Mesenteric fat pad (tissue), 1 donor: Measurements from ENCODE around the gene NTN4. TPM values are rescaled to one million over a fixed set of nuclear protein-coding genes. Genes with fewer than 3 reads are reported as not detected.
"Not testable (repeated sequence)": the region's sequence is repeated elsewhere in the genome, so short reads cannot be mapped to it uniquely, and the experiment has no call there.

Experiments used
- DNase-seq: peaks from one replicate; pipeline ENCODE4 v3.0.0-alpha.2; 2020; ENCODE audit warnings: low spot score
- total RNA-seq: library from RNA; stranded (reverse); fragmentation: NEBNext Ultra II Directional; extraction: Animal tissue kit (Norgen Biotek cat#: 25700); gene quantifications from one replicate; pipeline ENCODE4 v1.2.1, GENCODE V29; 2021
- donor health status: DM: yes; HTN: yes; CAD: no.

Gene NTN4
- total RNA-seq, 1 donor from 2014 or later: 11.6 TPM

GRCh38 chr12:95756362-95756761 is 34.2 kb downstream of the NTN4 start:
- no peak for DNase-seq

- DNase-seq: no peak
Measured at GRCh38 chr12:95755261-95755865, 35.2 kb downstream of the NTN4 start.

- DNase-seq: not testable (repeated sequence)
Measured at GRCh38 chr12:95746062-95746461, 44.5 kb downstream of the NTN4 start.

- no peak for DNase-seq
Measured at GRCh38 chr12:95742586-95742985, 48.0 kb downstream of the NTN4 start.

GRCh38 chr12:95741635-95742034 is 48.9 kb downstream of the NTN4 start:
- DNase-seq: no peak

- DNase-seq: no peak
Measured at GRCh38 chr12:95740751-95741150, 49.8 kb downstream of the NTN4 start.

DNA sequence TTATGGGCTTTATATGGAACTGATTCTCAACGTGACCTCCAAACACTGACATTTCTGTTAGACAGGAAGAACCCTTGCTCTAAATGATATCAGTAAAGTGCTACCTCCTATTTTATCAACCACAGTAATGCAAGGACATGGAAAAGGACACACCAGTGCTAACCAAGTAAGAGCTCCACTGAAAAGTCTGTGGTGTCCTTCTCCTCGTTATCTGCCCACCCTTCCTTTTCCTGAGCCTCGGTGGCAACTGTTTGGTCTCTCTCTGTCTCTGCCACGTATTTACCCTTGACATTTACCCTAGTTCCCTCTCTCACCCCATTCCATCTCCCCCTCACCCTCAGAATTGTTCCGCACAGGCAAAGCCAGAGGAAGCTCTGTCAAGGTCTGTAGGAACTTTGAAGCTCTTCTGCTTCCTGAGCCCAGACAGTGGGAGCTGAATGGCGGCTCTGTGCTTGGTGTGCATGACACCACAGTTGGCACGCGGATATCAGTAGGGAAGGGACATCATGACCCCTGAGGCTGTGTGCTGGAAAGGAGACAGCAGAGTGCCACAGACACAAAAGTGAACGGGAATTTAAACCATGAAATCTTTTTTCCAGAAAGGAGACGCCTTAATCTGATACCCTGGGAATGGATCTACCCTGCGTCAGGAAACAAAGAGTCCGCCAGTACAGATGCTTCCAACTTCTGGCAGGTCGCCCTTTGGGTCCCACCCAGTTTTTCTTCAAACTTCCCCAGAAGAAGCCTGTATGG is 50.8 kb downstream of the NTN4 start:
- no peak for DNase-seq

GRCh38 chr12:95738024-95738611 is 52.4 kb downstream of the NTN4 start:
- no peak for DNase-seq

- DNase-seq: no peak
Measured at GRCh38 chr12:95736631-95737030, 53.9 kb downstream of the NTN4 start.

- DNase-seq: not testable (repeated sequence)
Measured at GRCh38 chr12:95735728-95736127, 54.8 kb downstream of the NTN4 start.

DNA sequence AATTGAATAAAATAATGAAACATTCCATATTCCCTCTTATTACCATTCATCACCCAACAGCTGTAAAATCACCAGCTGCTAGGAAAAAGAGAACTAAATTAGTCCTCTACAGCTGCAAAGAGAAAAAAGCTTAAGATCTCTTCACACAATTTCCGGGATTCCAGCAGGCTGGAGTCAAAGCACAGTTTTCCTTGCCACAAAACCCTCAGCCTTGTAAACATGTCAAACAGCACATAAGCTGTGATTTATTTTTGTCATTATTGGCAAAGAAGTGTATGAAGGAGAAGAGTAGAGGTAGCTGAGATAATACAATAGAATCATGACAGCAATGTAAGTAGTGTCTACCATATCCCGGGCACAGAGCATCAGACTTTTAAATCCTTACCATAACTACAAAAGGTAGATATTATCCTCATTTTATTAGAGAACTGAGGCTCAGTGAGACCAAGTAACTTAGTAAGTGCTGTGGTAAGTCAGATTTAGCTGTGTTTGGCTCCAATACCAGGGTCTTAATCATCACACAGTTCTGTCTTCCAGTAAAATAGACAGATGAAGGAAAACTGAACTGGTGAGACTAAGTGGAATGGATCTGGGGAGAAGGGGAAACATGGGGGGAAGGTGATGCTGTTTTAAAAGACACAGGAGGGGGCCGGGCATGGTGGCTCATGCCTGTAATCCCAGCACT is 57.3 kb downstream of the NTN4 start:
- DNase-seq: no peak

DNA sequence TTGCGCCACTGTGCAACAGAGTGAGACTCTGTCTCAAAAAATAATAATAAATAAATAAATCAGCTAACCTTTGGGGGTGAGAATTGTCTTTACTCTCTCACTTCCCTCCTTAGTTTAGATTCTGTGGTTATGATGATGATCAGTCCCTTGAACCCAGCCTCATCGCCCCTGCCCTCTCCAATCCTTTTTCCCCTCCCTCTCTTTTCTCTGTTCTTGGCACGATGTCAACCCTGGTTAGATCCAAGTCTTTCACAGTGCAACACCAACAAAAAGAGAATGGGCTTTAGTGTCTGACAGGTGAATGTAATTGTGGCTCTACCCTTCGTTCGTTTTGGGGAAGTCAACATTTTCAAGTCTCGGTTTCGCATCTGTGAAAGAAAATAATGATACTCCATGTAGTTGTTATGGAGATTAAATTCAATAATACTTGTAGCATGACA is 59.0 kb downstream of the NTN4 start:
- DNase-seq: no peak

DNA sequence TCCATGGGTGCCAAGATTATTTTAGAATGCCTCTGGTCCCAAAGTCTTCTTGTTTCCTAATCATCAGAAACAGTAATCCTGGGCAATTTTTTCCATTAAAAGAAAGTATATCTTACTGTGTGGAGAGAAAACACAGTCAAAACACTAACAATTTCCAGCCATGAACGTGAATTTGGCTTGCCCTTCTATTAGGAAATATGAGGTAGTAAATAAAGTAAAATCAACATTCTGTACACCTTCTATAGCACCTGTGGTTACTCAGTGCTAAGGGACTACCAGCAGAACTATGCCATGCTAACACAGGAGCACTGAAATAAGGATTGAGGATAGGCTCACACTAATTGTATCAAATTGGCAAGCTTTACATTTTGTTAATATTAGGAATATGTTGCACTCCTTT is 60.1 kb downstream of the NTN4 start:
- DNase-seq: no peak

- DNase-seq: no peak
Measured at GRCh38 chr12:95726903-95727302, 63.7 kb downstream of the NTN4 start.

- DNase-seq: no peak
Measured at GRCh38 chr12:95724767-95725166, 65.8 kb downstream of the NTN4 start.

- DNase-seq: no peak
Measured at GRCh38 chr12:95723693-95724384, 66.7 kb downstream of the NTN4 start.

DNA sequence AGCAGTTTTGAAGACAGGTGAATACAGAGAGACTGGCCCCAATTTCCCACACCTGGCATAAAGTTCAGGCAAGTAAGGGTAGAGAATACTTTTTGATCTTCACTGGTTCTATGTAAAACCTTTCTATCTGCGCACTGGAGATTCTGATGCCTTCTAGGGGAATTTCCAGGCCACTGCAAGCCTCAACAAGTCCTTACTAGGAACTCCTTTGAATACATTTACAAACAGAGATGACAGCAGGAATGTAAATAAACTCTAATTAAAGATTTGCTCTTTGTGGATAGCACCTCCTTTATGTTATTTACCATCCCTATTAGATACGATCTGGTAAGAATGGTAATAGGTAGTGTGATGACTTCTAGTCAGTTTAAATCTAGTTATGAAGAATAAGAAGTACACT is 69.2 kb downstream of the NTN4 start:
- no peak for DNase-seq

DNA sequence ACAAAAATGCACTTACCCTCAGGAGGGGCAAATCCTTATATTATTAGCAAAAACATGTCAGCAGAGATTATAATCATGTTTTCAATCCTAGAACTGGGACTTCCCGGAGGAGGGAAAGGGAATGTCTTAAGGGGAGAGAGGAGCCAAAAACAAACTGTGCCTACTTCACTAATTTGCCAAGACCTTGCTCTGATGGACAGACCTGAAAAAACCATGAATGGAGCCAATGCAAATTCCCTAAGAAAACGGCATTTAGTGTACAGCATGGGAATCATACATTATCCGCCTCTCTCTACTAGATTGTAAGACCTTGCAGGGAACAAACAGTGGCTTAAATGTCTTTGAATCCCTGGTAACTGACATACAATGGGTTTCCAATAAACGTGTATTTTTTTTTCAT is 70.4 kb downstream of the NTN4 start:
- no peak for DNase-seq

DNA sequence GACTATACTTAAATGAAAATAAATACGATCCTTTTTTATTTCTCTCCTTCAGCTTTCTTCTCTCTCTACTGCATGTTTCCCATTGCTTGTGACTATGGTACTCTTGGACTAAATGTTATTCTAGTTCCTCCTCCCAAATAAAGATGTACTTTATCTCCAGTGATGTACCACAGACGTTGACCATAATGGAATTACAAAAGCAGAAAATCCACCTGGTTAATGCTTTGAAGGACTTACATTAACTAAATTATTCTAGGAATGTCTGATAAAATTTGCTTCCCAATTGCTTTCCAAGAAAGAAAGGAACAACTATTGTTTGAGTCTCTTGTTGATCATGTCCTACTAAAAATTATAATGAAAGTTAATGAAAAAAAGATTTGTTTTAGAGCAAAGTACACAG is 71.8 kb downstream of the NTN4 start:
- DNase-seq: no peak

DNA sequence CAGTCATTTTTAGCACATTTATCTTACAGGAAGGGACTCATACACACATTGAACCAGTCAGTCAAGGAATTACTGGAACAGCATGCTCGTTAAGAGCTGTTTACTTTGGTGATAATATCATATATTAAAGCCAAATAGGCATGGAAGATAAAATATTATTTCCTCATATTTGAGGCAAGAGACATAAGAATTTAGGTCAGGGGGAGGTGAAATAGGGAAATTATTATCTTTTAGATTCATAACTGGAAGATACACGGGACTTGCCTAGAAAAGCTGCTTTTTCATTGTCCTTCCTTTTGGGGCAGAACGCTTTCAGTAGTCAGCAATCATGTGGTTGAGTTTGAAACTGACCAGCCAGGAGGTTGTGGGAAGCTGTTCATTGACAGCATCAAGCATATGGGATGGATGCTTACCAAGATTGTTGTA is 72.5 kb downstream of the NTN4 start:
- DNase-seq: no peak

DNA sequence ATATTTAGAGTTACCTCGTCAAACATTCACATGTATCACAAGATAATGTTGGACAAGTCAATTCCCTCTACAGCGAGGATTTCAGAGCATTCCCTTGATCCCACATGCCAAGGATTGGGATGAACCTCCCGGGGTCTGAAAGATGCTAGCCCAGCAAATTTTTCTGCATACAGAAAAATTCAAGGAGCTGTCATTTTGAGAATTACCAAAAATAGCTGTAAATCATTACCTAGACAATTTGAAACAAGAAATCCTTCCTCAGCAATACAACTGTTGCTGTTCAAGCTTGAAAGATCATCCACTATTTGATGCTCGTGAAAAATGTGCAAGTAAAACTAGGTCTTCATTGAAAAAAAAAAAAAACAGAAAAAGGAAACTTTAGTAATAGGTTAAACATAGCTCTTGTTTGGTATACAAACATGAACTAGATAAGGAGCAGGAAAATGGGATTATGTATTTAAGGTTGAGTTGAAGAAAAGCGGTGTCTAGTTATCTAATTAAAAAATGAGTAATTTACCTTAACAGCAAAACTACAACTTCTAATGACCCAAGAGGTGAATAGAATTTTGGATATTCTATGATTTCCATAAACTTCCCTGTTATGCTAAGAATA is 73.1 kb downstream of the NTN4 start:
- DNase-seq: no peak
